ENCODE results near the gene APAF1.

APAF1 gene

GRCh38 chr12:98780261-98780660 lies 135.2 kb downstream of the APAF1 start:
- no peaks in the 10 kb centered on the region for H3K4me1 ChIP-seq (ENCODE audit: control insufficient read depth in 1 of 2, insufficient read depth in 1 of 2, low read depth in 1 of 2, low read length in 1 of 2)
- no peaks in the 10 kb centered on the region for H3K9me3 ChIP-seq
- no peak for TF ChIP-seq CTCF (IDR thresholded peaks at IDR 0.05)
- H3K27ac ChIP-seq, result no peak overlapping the region
- peaks cover 38% of the 10 kb centered on the region for H3K27me3 ChIP-seq
- H3K36me3 ChIP-seq, result no peaks in the 10 kb centered on the region
- H3K4me3 ChIP-seq (ENCODE audit: low read depth in 1 of 2, low read length in 1 of 2), result no peak overlapping the region

GRCh38 chr12:98783420-98783819 lies 138.3 kb downstream of the APAF1 start:
- Histone ChIP-seq H3K4me1 (ENCODE audit: control insufficient read depth in 1 of 2, insufficient read depth in 1 of 2, low read depth in 1 of 2, low read length in 1 of 2) (no peaks in the 10 kb centered on the region), H3K36me3 (no peaks in the 10 kb centered on the region), H3K27me3 (peaks cover 47% of the 10 kb centered on the region), H3K4me3 (ENCODE audit: low read depth in 1 of 2, low read length in 1 of 2) (no peak overlapping the region), H3K9me3 (no peaks in the 10 kb centered on the region), H3K27ac (no peak overlapping the region)
- TF ChIP-seq CTCF (IDR thresholded peaks at IDR 0.05), result no peak
